Hepatocyte (in vitro differentiated cells): ENCODE data around the gene RCVRN. TPM values are rescaled to one million over a fixed set of nuclear protein-coding genes. Genes with fewer than 3 reads are reported as not detected.
A peak's percentile ranks its signal among the peaks of the same experiment; 100 is the strongest.

ENCODE experiments used
- DNase-seq: peaks from one replicate; pipeline ENCODE4 v3.0.0-alpha.2; 2016; ENCODE audit warnings: low spot score
- H2AFZ ChIP-seq: fragments of 200-600 bp; sonication (generic); 2 replicates; pipeline ENCODE4 v1.6.0; 2016; ENCODE audit warnings: antibody characterized with exemption, mild to moderate bottlenecking
- H3K27ac ChIP-seq: fragments of 200-600 bp; sonication (generic); 2 replicates; pipeline ENCODE4 v1.5.1; 2016; ENCODE audit warnings: mild to moderate bottlenecking
- H3K27me3 ChIP-seq: fragments of 200-600 bp; sonication (generic); 2 replicates; pipeline ENCODE4 v1.6.1; 2016
- H3K36me3 ChIP-seq: fragments of 200-600 bp; sonication (generic); replicated peaks from 2 replicates; pipeline ENCODE4 v1.5.1; 2016; ENCODE audit warnings: low read depth; ENCODE audit not compliant: insufficient read depth
- H3K4me1 ChIP-seq: fragments of 200-600 bp; sonication (generic); 2 replicates; pipeline ENCODE4 v1.5.1; 2016; ENCODE audit warnings: mild to moderate bottlenecking, moderate library complexity; ENCODE audit not compliant: insufficient read depth
- H3K4me2 ChIP-seq: fragments of 200-600 bp; sonication (generic); 2 replicates; pipeline ENCODE4 v1.6.0; 2016
- H3K4me3 ChIP-seq: fragments of 200-600 bp; sonication (generic); 2 replicates; pipeline ENCODE4 v1.5.1; 2016; ENCODE audit warnings: mild to moderate bottlenecking
- H3K79me2 ChIP-seq: fragments of 200-600 bp; sonication (generic); 2 replicates; pipeline ENCODE4 v1.6.0; 2017; ENCODE audit warnings: mild to moderate bottlenecking
- H3K9me2 ChIP-seq: fragments of 200-600 bp; sonication (generic); replicated peaks from 2 replicates; pipeline ENCODE4 v1.6.0; 2017; ENCODE audit warnings: mild to moderate bottlenecking; ENCODE audit not compliant: insufficient read depth
- H3K9me3 ChIP-seq: fragments of 200-600 bp; sonication (generic); 2 replicates; pipeline ENCODE4 v1.5.1; 2016; ENCODE audit warnings: low read depth, mild to moderate bottlenecking
- H4K20me1 ChIP-seq: fragments of 200-600 bp; sonication (generic); 2 replicates; pipeline ENCODE4 v1.6.0; 2016; ENCODE audit warnings: mild to moderate bottlenecking; ENCODE audit not compliant: insufficient read depth, poor library complexity, severe bottlenecking
- EZH2 ChIP-seq: fragments of 200-600 bp; sonication (generic); IDR thresholded peaks from 2 replicates; pipeline ENCODE4 v1.6.1; 2016; ENCODE audit warnings: antibody characterized with exemption, mild to moderate bottlenecking, borderline replicate concordance
- EZH2phosphoT487 ChIP-seq: fragments of 200-600 bp; sonication (generic); IDR thresholded peaks from one replicate; pipeline ENCODE4 v1.6.1; 2018; ENCODE audit warnings: antibody characterized with exemption, mild to moderate bottlenecking, low read depth, moderate library complexity; ENCODE audit not compliant: unreplicated experiment, severe bottlenecking
- WGBS: methylation state at CpG from one replicate; pipeline ENCODE4 v1.1.6; 2016; ENCODE audit warnings: low lambda C conversion rate; ENCODE audit errors: missing lambda C conversion rate; 5-methylcytosine and 5-hydroxymethylcytosine counted together
- polyA plus RNA-seq: library from polyadenylated mRNA; unstranded; fragments of >200 nt; fragmentation: Nextera tagmentation; extraction: Ambion mirVana; gene quantifications from 2 replicates; pipeline ENCODE4 v1.2.1, GENCODE V29; 2016
- total RNA-seq: library from RNA; depleted of rRNA; stranded (reverse); fragments of >200 nt; gene quantifications from 2 replicates; pipeline ENCODE4 v1.2.3, GENCODE V29; 2014
- TF ChIP-seq, protein P1 (sequence below): fragments of 200-600 bp; sonication (generic); IDR thresholded peaks from 2 replicates; pipeline ENCODE4 v1.5.1; 2016; ENCODE audit warnings: antibody characterized with exemption, mild to moderate bottlenecking; ENCODE audit not compliant: poor library complexity

Gene RCVRN
- total and polyA plus RNA-seq, 2 experiments from 2014 or later = 0.07 to 0.50 TPM

- no peaks in the 10 kb centered on the region for H3K9me2 ChIP-seq
- H3K4me2 ChIP-seq = no peak overlapping the region
- no peaks in the 10 kb centered on the region for H3K36me3 ChIP-seq
- H2AFZ ChIP-seq = no peak overlapping the region
- no peak for DNase-seq
- H3K4me3 ChIP-seq = no peak overlapping the region
- 48% methylated on average over 12 of the region's 12 CpGs for WGBS
- no peak overlapping the region for H3K27ac ChIP-seq
- no peaks in the 10 kb centered on the region for H3K79me2 ChIP-seq
- no peaks in the 10 kb centered on the region for H3K9me3 ChIP-seq
- no peaks in the 10 kb centered on the region for H4K20me1 ChIP-seq
- H3K4me1 ChIP-seq = no peaks in the 10 kb centered on the region
- TF ChIP-seq EZH2phosphoT487 (no peak), EZH2 (no peak)
- TF ChIP-seq, protein P1, sequence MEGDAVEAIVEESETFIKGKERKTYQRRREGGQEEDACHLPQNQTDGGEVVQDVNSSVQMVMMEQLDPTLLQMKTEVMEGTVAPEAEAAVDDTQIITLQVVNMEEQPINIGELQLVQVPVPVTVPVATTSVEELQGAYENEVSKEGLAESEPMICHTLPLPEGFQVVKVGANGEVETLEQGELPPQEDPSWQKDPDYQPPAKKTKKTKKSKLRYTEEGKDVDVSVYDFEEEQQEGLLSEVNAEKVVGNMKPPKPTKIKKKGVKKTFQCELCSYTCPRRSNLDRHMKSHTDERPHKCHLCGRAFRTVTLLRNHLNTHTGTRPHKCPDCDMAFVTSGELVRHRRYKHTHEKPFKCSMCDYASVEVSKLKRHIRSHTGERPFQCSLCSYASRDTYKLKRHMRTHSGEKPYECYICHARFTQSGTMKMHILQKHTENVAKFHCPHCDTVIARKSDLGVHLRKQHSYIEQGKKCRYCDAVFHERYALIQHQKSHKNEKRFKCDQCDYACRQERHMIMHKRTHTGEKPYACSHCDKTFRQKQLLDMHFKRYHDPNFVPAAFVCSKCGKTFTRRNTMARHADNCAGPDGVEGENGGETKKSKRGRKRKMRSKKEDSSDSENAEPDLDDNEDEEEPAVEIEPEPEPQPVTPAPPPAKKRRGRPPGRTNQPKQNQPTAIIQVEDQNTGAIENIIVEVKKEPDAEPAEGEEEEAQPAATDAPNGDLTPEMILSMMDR = no peak
- H3K27me3 ChIP-seq = no peaks in the 10 kb centered on the region
Measured at GRCh38 chr17:9907883-9908648, 3.0 kb upstream of the RCVRN start.

DNA sequence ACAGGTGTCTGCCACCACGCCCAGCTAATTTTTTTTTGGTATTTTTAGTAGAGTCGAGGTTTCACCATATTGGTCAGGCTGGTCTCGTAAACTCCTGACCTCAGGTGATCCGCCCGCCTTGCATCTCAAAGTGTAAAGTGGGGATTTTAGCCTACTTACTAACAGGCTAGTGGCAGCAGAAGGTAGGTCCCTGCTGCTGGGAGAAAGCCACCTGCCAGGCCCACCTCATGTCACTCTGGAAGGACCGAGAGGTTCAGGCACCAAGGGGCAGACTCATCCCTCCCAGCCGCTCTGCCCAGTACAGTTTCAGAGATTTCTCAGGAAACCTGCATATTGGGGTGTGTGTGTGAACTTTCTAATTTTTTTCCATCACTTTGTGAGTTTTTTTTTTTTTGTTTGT is 2.1 kb upstream of the RCVRN start:
- H3K4me1 ChIP-seq = no peaks in the 10 kb centered on the region
- DNase-seq = no peak
- no peak overlapping the region for H3K4me3 ChIP-seq
- 88% methylated on average over 7 of the region's 7 CpGs for WGBS
- H4K20me1 ChIP-seq = no peaks in the 10 kb centered on the region
- no peaks in the 10 kb centered on the region for H3K27me3 ChIP-seq
- no peak overlapping the region for H2AFZ ChIP-seq
- no peaks in the 10 kb centered on the region for H3K36me3 ChIP-seq
- H3K9me2 ChIP-seq = no peaks in the 10 kb centered on the region
- no peaks in the 10 kb centered on the region for H3K9me3 ChIP-seq
- TF ChIP-seq, protein P1 = no peak
- TF ChIP-seq EZH2phosphoT487 (no peak), EZH2 (no peak)
- no peak overlapping the region for H3K27ac ChIP-seq
- H3K79me2 ChIP-seq = no peaks in the 10 kb centered on the region
- no peak overlapping the region for H3K4me2 ChIP-seq

DNA sequence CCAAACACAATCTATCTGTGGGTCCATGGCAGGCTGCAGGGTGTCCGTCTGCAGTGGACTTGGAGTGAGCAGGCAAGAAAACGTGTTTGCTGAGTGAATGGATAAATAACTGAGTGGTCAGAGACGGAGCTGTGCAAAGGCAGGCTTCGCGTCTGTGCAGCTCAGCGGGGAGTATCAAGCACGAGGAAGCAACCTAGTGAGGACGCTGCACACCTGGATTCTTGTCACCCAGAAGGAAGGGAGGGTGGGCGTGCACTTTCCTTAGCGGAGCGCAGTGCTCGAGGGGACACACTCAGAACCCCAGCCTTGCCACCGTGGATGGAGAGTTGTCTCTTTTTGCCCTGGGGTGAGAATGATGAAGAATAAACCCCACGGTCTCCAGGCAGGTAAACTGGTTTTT is 1.5 kb upstream of the RCVRN start:
- Histone ChIP-seq H3K4me2 (no peak overlapping the region), H3K4me3 (no peak overlapping the region), H3K27ac (no peak overlapping the region), H3K4me1 (peaks cover 2% of the 10 kb centered on the region), H3K79me2 (no peaks in the 10 kb centered on the region), H3K27me3 (no peaks in the 10 kb centered on the region), H3K9me2 (no peaks in the 10 kb centered on the region), H4K20me1 (no peaks in the 10 kb centered on the region), H2AFZ (no peak overlapping the region), H3K9me3 (no peaks in the 10 kb centered on the region), H3K36me3 (no peaks in the 10 kb centered on the region)
- TF ChIP-seq EZH2phosphoT487 = no peak
- DNase-seq = no peak
- WGBS = 85% methylated on average over 14 of the region's 14 CpGs

- H3K9me2 ChIP-seq = no peaks in the 10 kb centered on the region
- no peak overlapping the region for H3K27ac ChIP-seq
- H2AFZ ChIP-seq = no peak overlapping the region
- H3K4me1 ChIP-seq = peaks cover 4% of the 10 kb centered on the region
- H3K27me3 ChIP-seq = no peaks in the 10 kb centered on the region
- H3K9me3 ChIP-seq = no peaks in the 10 kb centered on the region
- 29% methylated on average over 4 of the region's 4 CpGs for WGBS
- no peaks in the 10 kb centered on the region for H3K79me2 ChIP-seq
- TF ChIP-seq EZH2phosphoT487 = no peak
- TF ChIP-seq, protein P1 = peak; percentile 42
- TF ChIP-seq EZH2 = no peak
- no peaks in the 10 kb centered on the region for H4K20me1 ChIP-seq
- peak; percentile 40 for DNase-seq
- H3K4me3 ChIP-seq = no peak overlapping the region
- H3K4me2 ChIP-seq = no peak overlapping the region
- H3K36me3 ChIP-seq = no peaks in the 10 kb centered on the region
Measured at GRCh38 chr17:9905902-9906301, 831 bp upstream of the RCVRN start.
